ENCODE data around the gene FAM81B. TPM values are rescaled to one million over a fixed set of nuclear protein-coding genes. Genes with fewer than 3 reads are reported as not detected.
"Not testable (repeated sequence)": the region's sequence is repeated elsewhere in the genome, so short reads cannot be mapped to it uniquely, and the experiment has no call there.

The FAM81B gene
- total RNA-seq, 1 experiment from 2014 or later: not detected

GRCh38 chr5:95384485-95385213, 6.5 kb upstream of the FAM81B start:
- DNase-seq (ENCODE audit: low spot score): no peak
- peaks cover 19% of the 10 kb centered on the region for H3K36me3 Mint-ChIP-seq
- no peaks in the 10 kb centered on the region for H3K4me1 Mint-ChIP-seq
- CTCF ChIA-PET: no interaction called here
- H3K4me3 Mint-ChIP-seq: no peak overlapping the region
- ATAC-seq: no peak
- peaks cover 28% of the 10 kb centered on the region for H3K9me3 Mint-ChIP-seq
- POLR2A ChIA-PET: no interaction called here
- H3K27me3 Mint-ChIP-seq (ENCODE audit: low read depth): no peaks in the 10 kb centered on the region; the same call in 1 of the 2 replicates
- no peak overlapping the region for H3K27ac Mint-ChIP-seq
- TF ChIP-seq CREM (CRISPR knock-in tag; IDR thresholded peaks at IDR 0.05): no peak
- no peak for TF ChIP-seq NFATC4 (CRISPR knock-in tag; IDR thresholded peaks at IDR 0.05)
- no peak for TF ChIP-seq MAX (CRISPR knock-in tag; IDR thresholded peaks at IDR 0.05)
- no peak for TF ChIP-seq NFE2L1 (CRISPR knock-in tag; IDR thresholded peaks at IDR 0.05)
- no peak for TF ChIP-seq ATF1 (CRISPR knock-in tag; IDR thresholded peaks at IDR 0.05)
- no peak for TF ChIP-seq MYBL2 (CRISPR knock-in tag; IDR thresholded peaks at IDR 0.05)
- no peak for TF ChIP-seq ZNF396 (CRISPR knock-in tag; IDR thresholded peaks at IDR 0.05; ENCODE audit: borderline replicate concordance)
- no peak for TF ChIP-seq ATF2 (CRISPR knock-in tag; IDR thresholded peaks at IDR 0.05; ENCODE audit: borderline replicate concordance, low read depth)
- TF ChIP-seq RELA (CRISPR knock-in tag; IDR thresholded peaks at IDR 0.05; ENCODE audit: borderline replicate concordance): no peak
- TF ChIP-seq TCF7 (CRISPR knock-in tag; IDR thresholded peaks at IDR 0.05; ENCODE audit: low read depth): no peak
- no peak for TF ChIP-seq NR1H2 (CRISPR knock-in tag; IDR thresholded peaks at IDR 0.05)
- no peak for TF ChIP-seq KAT7 (CRISPR knock-in tag; IDR thresholded peaks at IDR 0.05; ENCODE audit: borderline replicate concordance)
- no peak for TF ChIP-seq NR3C1 (CRISPR knock-in tag; conservative IDR thresholded peaks at IDR 0.05; ENCODE audit: low read depth)
- TF ChIP-seq, protein P1, sequence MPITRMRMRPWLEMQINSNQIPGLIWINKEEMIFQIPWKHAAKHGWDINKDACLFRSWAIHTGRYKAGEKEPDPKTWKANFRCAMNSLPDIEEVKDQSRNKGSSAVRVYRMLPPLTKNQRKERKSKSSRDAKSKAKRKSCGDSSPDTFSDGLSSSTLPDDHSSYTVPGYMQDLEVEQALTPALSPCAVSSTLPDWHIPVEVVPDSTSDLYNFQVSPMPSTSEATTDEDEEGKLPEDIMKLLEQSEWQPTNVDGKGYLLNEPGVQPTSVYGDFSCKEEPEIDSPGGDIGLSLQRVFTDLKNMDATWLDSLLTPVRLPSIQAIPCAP (CRISPR knock-in tag; IDR thresholded peaks at IDR 0.05): no peak
- TF ChIP-seq, protein P2, sequence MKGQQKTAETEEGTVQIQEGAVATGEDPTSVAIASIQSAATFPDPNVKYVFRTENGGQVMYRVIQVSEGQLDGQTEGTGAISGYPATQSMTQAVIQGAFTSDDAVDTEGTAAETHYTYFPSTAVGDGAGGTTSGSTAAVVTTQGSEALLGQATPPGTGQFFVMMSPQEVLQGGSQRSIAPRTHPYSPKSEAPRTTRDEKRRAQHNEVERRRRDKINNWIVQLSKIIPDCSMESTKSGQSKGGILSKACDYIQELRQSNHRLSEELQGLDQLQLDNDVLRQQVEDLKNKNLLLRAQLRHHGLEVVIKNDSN (CRISPR knock-in tag; IDR thresholded peaks at IDR 0.05): no peak
- no peak for TF ChIP-seq HMGA2 (CRISPR knock-in tag; IDR thresholded peaks at IDR 0.05)
- TF ChIP-seq ZNF232 (CRISPR knock-in tag; IDR thresholded peaks at IDR 0.05): no peak
- no peak for TF ChIP-seq MXD4 (CRISPR knock-in tag; IDR thresholded peaks at IDR 0.05; ENCODE audit: borderline replicate concordance)
- no peak for TF ChIP-seq ZNF317 (CRISPR knock-in tag; IDR thresholded peaks at IDR 0.05; ENCODE audit: borderline replicate concordance, low read depth)
- no peak for TF ChIP-seq ESRRA (CRISPR knock-in tag; IDR thresholded peaks at IDR 0.05; ENCODE audit: borderline replicate concordance)

GRCh38 chr5:95385334-95385733, 5.8 kb upstream of the FAM81B start:
- ChIA-PET CTCF (no interaction called here), POLR2A (no interaction called here)
- Mint-ChIP-seq H3K4me3 (no peak overlapping the region), H3K9me3 (peaks cover 22% of the 10 kb centered on the region), H3K4me1 (no peaks in the 10 kb centered on the region), H3K36me3 (peaks cover 12% of the 10 kb centered on the region), H3K27me3 (ENCODE audit: low read depth) (no peaks in the 10 kb centered on the region; the same call in 1 of the 2 replicates), H3K27ac (no peak overlapping the region)
- ATAC-seq (no peak), DNase-seq (ENCODE audit: low spot score) (no peak)
- TF ChIP-seq MAX (CRISPR knock-in tag; IDR thresholded peaks at IDR 0.05) (no peak), CREM (CRISPR knock-in tag; IDR thresholded peaks at IDR 0.05) (no peak), JAZF1 (CRISPR knock-in tag; IDR thresholded peaks at IDR 0.05) (no peak), ZNF232 (CRISPR knock-in tag; IDR thresholded peaks at IDR 0.05) (no peak), NFE2L1 (CRISPR knock-in tag; IDR thresholded peaks at IDR 0.05) (no peak), MXD4 (CRISPR knock-in tag; IDR thresholded peaks at IDR 0.05; ENCODE audit: borderline replicate concordance) (no peak), EMX1 (CRISPR knock-in tag; IDR thresholded peaks at IDR 0.05) (no peak), CBFB (CRISPR knock-in tag; IDR thresholded peaks at IDR 0.05; ENCODE audit: low read depth) (no peak)
- TF ChIP-seq, protein P3, sequence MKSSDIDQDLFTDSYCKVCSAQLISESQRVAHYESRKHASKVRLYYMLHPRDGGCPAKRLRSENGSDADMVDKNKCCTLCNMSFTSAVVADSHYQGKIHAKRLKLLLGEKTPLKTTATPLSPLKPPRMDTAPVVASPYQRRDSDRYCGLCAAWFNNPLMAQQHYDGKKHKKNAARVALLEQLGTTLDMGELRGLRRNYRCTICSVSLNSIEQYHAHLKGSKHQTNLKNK (CRISPR knock-in tag; IDR thresholded peaks at IDR 0.05): no peak

- POLR2A ChIA-PET; DNase-seq (ENCODE audit: low spot score); H3K4me3 Mint-ChIP-seq; CTCF ChIA-PET; ATAC-seq; H3K36me3 Mint-ChIP-seq; H3K27me3 Mint-ChIP-seq (ENCODE audit: low read depth): not testable (repeated sequence)
- peaks cover 14% of the 10 kb centered on the region for H3K9me3 Mint-ChIP-seq
- peaks cover 40% of the 10 kb centered on the region for H3K4me1 Mint-ChIP-seq
- H3K27ac Mint-ChIP-seq: peak overlapping the region; percentile 62; the same call in 1 of the 2 replicates
Observed at GRCh38 chr5:95391965-95392364, 799 bp downstream of the FAM81B start.
